HL-60 (cell line): ENCODE results near the gene DGCR8.

Experiments
- CTCF ChIP-seq: IDR thresholded peaks from one replicate; pipeline ENCODE4 v1.5.1; 2011; ENCODE audit warnings: low read length, control low read depth, inconsistent platforms; ENCODE audit not compliant: insufficient read depth
- POLR2AphosphoS5 ChIP-seq: IDR thresholded peaks from 2 replicates; pipeline ENCODE4 v1.6.1; 2012; ENCODE audit warnings: low read depth
- REST ChIP-seq: IDR thresholded peaks from 2 replicates; pipeline ENCODE4 v1.6.1; 2012; ENCODE audit warnings: low read depth; ENCODE audit not compliant: insufficient replicate concordance
- SPI1 ChIP-seq: IDR thresholded peaks from 2 replicates; pipeline ENCODE4 v1.6.1; 2012; ENCODE audit warnings: low read depth, mild to moderate bottlenecking, borderline replicate concordance

DNA sequence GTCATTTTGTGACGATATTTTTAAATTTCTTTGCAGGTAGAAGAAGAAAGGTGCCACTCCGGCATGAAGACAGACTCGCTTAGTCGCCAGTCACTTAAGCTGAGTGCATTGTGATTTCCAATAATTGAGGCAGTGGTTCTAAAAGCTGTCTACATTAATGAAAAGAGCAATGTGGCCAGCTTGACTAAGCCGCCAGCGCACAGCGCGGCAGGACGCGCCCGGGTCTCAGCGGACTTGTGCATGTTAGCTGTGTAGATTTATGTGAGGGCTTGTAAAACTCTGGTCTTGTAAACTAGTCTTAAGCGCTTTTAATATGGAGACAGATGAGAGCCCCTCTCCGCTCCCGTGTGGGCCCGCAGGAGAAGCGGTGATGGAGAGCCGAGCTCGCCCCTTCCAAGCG lies 5.6 kb downstream of the DGCR8 start:
- no peak for TF ChIP-seq POLR2AphosphoS5
- TF ChIP-seq CTCF: no peak
- TF ChIP-seq REST: no peak
- no peak for TF ChIP-seq SPI1
